Measurements from ENCODE around the gene AKAP11. TPM values are rescaled to one million over a fixed set of nuclear protein-coding genes. Genes with fewer than 3 reads are reported as not detected.

AKAP11 gene
- total RNA-seq, 1 experiment from 2014 or later, result 24.1 TPM

GRCh38 chr13:42328672-42329071, 56.7 kb downstream of the AKAP11 start:
- H3K9me3 ChIP-seq (ENCODE audit: low read depth, low read length, poor library complexity, severe bottlenecking), result no peaks in the 10 kb centered on the region
- intact Hi-C loops (cut with micrococcal nuclease; ENCODE audit: unreplicated experiment), result no loop called here
- H3K4me3 ChIP-seq (ENCODE audit: low read depth, low read length, poor library complexity, severe bottlenecking), result no peak overlapping the region
- DNase-seq (ENCODE audit: low spot score), result no peak
- H3K36me3 ChIP-seq (ENCODE audit: insufficient read depth, low read length, poor library complexity, severe bottlenecking), result no peaks in the 10 kb centered on the region
- ChIA-PET POLR2A (ENCODE audit: low non-redundant PET) (no interaction called here), CTCF (no interaction called here)
- no peaks in the 10 kb centered on the region for H3K27me3 ChIP-seq (replicated peaks; ENCODE audit: insufficient read depth, low read depth, low read length, poor library complexity)
- TF ChIP-seq, protein P1, sequence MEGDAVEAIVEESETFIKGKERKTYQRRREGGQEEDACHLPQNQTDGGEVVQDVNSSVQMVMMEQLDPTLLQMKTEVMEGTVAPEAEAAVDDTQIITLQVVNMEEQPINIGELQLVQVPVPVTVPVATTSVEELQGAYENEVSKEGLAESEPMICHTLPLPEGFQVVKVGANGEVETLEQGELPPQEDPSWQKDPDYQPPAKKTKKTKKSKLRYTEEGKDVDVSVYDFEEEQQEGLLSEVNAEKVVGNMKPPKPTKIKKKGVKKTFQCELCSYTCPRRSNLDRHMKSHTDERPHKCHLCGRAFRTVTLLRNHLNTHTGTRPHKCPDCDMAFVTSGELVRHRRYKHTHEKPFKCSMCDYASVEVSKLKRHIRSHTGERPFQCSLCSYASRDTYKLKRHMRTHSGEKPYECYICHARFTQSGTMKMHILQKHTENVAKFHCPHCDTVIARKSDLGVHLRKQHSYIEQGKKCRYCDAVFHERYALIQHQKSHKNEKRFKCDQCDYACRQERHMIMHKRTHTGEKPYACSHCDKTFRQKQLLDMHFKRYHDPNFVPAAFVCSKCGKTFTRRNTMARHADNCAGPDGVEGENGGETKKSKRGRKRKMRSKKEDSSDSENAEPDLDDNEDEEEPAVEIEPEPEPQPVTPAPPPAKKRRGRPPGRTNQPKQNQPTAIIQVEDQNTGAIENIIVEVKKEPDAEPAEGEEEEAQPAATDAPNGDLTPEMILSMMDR (conservative IDR thresholded peaks at IDR 0.05; ENCODE audit: low read depth, low read length), result no peak
- TF ChIP-seq EZH2 (IDR thresholded peaks at IDR 0.05; ENCODE audit: borderline replicate concordance, low read depth, low read length, poor library complexity, severe bottlenecking), result no peak
- no peaks in the 10 kb centered on the region for H3K4me1 ChIP-seq (ENCODE audit: insufficient read depth, low read length, poor library complexity, severe bottlenecking)
- no TSS peak for BruUV-seq (replicated peaks)
- H3K27ac ChIP-seq (ENCODE audit: low read depth, low read length, poor library complexity, severe bottlenecking), result no peak overlapping the region

DNA sequence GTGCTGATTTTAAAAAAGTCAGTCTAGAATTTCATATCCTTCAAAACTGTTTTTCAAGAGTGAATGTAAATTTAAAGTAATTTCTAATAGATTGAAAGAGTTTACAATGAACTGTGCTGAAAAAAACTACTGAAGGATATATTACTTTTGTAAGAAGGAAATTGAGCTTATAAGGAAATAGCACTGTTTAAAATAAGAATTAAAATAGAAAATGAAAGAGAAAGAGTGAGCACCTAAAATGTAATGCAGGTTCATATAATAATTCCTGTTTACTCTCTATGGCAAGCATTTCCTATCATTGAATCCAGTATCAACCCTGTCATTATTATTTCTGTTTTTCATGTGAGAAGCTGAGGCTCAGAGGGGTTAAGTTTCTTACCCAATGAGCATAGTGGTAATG, 57.3 kb downstream of the AKAP11 start:
- no peak overlapping the region for H3K27ac ChIP-seq (ENCODE audit: low read depth, low read length, poor library complexity, severe bottlenecking)
- intact Hi-C loops (cut with micrococcal nuclease; ENCODE audit: unreplicated experiment), result no loop called here
- no peaks in the 10 kb centered on the region for H3K9me3 ChIP-seq (ENCODE audit: low read depth, low read length, poor library complexity, severe bottlenecking)
- no peaks in the 10 kb centered on the region for H3K36me3 ChIP-seq (ENCODE audit: insufficient read depth, low read length, poor library complexity, severe bottlenecking)
- no peak overlapping the region for H3K4me3 ChIP-seq (ENCODE audit: low read depth, low read length, poor library complexity, severe bottlenecking)
- ChIA-PET CTCF (no interaction called here), POLR2A (ENCODE audit: low non-redundant PET) (no interaction called here)
- no peaks in the 10 kb centered on the region for H3K4me1 ChIP-seq (ENCODE audit: insufficient read depth, low read length, poor library complexity, severe bottlenecking)
- DNase-seq (ENCODE audit: low spot score), result no peak
- TF ChIP-seq, protein P1 (conservative IDR thresholded peaks at IDR 0.05; ENCODE audit: low read depth, low read length), result no peak
- TF ChIP-seq EZH2 (IDR thresholded peaks at IDR 0.05; ENCODE audit: borderline replicate concordance, low read depth, low read length, poor library complexity, severe bottlenecking), result no peak
- H3K27me3 ChIP-seq (replicated peaks; ENCODE audit: insufficient read depth, low read depth, low read length, poor library complexity), result no peaks in the 10 kb centered on the region
- BruUV-seq (replicated peaks), result no TSS peak

DNA sequence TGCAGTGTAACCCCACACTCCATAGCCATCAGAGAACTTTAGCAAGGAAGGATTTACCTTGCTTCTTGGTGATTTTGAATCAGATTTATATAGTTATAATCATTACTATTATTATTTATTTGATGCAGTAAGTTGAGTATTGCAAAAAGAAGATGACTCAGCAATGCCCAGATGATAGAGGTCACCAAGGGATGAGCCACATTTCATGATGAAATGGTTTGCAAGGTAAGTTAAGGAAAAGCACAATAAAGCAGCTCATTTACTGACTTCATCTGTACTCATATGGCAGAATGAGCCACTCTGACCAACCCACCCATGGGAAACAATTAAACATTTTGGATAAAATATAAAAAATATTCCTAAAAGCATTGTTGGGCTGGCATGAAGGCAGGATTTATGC, 59.1 kb downstream of the AKAP11 start:
- ChIA-PET POLR2A (ENCODE audit: low non-redundant PET) (no interaction called here), CTCF (no interaction called here)
- no peak for DNase-seq (ENCODE audit: low spot score)
- no peaks in the 10 kb centered on the region for H3K36me3 ChIP-seq (ENCODE audit: insufficient read depth, low read length, poor library complexity, severe bottlenecking)
- BruUV-seq (replicated peaks), result no TSS peak
- no peak overlapping the region for H3K27ac ChIP-seq (ENCODE audit: low read depth, low read length, poor library complexity, severe bottlenecking)
- H3K9me3 ChIP-seq (ENCODE audit: low read depth, low read length, poor library complexity, severe bottlenecking), result no peaks in the 10 kb centered on the region
- no peak overlapping the region for H3K4me3 ChIP-seq (ENCODE audit: low read depth, low read length, poor library complexity, severe bottlenecking)
- intact Hi-C loops (cut with micrococcal nuclease; ENCODE audit: unreplicated experiment), result loop anchor here (10.0 kb wide), 1 partner anchor 144 kb away; no protein-coding TSS in a partner anchor
- H3K4me1 ChIP-seq (ENCODE audit: insufficient read depth, low read length, poor library complexity, severe bottlenecking), result no peaks in the 10 kb centered on the region
- no peaks in the 10 kb centered on the region for H3K27me3 ChIP-seq (replicated peaks; ENCODE audit: insufficient read depth, low read depth, low read length, poor library complexity)
- no peak for TF ChIP-seq EZH2 (IDR thresholded peaks at IDR 0.05; ENCODE audit: borderline replicate concordance, low read depth, low read length, poor library complexity, severe bottlenecking)
- TF ChIP-seq, protein P1 (conservative IDR thresholded peaks at IDR 0.05; ENCODE audit: low read depth, low read length), result no peak
